ENCODE data around the gene ADCY2.

Gene ADCY2

DNA sequence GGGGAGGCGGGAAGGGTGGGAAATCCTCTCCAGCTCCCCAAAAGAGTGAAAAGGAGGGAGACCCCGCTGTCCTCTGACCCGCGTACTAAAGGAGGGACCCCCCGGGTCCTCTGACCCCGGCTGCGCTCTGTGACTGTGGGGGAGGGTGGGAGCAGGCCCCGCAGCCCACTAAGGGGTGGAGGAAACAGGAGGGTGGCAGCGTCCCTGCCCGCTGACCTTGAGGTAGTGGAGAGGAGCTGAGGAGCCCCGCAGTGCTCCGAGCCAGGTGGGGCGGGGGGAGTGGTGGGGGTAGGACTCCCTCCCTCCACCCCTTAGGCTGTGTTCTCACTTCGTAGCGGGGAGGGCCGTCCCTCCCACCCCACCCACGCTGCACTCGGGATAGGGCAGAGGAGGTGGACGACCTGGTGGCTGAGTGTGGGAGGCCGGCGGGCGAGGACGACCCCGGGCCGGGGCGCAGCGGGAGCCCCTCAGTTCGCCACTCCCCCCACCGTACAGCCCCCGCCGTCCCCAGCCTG is 449 bp upstream of the ADCY2 start:
- Histone ChIP-seq H3K4me3 (replicated peaks; ENCODE audit: insufficient read depth, low read length) (no peak overlapping the region), H3K27me3 (ENCODE audit: insufficient read depth, poor library complexity, severe bottlenecking) (peaks cover 35% of the 10 kb centered on the region), H3K27ac (replicated peaks) (no peak overlapping the region)
- TF ChIP-seq, protein P1, sequence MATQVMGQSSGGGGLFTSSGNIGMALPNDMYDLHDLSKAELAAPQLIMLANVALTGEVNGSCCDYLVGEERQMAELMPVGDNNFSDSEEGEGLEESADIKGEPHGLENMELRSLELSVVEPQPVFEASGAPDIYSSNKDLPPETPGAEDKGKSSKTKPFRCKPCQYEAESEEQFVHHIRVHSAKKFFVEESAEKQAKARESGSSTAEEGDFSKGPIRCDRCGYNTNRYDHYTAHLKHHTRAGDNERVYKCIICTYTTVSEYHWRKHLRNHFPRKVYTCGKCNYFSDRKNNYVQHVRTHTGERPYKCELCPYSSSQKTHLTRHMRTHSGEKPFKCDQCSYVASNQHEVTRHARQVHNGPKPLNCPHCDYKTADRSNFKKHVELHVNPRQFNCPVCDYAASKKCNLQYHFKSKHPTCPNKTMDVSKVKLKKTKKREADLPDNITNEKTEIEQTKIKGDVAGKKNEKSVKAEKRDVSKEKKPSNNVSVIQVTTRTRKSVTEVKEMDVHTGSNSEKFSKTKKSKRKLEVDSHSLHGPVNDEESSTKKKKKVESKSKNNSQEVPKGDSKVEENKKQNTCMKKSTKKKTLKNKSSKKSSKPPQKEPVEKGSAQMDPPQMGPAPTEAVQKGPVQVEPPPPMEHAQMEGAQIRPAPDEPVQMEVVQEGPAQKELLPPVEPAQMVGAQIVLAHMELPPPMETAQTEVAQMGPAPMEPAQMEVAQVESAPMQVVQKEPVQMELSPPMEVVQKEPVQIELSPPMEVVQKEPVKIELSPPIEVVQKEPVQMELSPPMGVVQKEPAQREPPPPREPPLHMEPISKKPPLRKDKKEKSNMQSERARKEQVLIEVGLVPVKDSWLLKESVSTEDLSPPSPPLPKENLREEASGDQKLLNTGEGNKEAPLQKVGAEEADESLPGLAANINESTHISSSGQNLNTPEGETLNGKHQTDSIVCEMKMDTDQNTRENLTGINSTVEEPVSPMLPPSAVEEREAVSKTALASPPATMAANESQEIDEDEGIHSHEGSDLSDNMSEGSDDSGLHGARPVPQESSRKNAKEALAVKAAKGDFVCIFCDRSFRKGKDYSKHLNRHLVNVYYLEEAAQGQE (IDR thresholded peaks at IDR 0.05; ENCODE audit: insufficient replicate concordance, low read depth): no peak
- TF ChIP-seq, protein P2, sequence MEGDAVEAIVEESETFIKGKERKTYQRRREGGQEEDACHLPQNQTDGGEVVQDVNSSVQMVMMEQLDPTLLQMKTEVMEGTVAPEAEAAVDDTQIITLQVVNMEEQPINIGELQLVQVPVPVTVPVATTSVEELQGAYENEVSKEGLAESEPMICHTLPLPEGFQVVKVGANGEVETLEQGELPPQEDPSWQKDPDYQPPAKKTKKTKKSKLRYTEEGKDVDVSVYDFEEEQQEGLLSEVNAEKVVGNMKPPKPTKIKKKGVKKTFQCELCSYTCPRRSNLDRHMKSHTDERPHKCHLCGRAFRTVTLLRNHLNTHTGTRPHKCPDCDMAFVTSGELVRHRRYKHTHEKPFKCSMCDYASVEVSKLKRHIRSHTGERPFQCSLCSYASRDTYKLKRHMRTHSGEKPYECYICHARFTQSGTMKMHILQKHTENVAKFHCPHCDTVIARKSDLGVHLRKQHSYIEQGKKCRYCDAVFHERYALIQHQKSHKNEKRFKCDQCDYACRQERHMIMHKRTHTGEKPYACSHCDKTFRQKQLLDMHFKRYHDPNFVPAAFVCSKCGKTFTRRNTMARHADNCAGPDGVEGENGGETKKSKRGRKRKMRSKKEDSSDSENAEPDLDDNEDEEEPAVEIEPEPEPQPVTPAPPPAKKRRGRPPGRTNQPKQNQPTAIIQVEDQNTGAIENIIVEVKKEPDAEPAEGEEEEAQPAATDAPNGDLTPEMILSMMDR (IDR thresholded peaks at IDR 0.05; ENCODE audit: insufficient read depth, low read length): no peak
- TF ChIP-seq GABPA (IDR thresholded peaks at IDR 0.05; ENCODE audit: low read depth): no peak
- no peak for TF ChIP-seq POLR2AphosphoS5 (IDR thresholded peaks at IDR 0.05; ENCODE audit: low read depth)
- TF ChIP-seq SPI1 (IDR thresholded peaks at IDR 0.05; ENCODE audit: borderline replicate concordance, low read depth): no peak
- no peak for DNase-seq (ENCODE audit: low read depth in 1 of 2, low spot score in 1 of 2)

DNA sequence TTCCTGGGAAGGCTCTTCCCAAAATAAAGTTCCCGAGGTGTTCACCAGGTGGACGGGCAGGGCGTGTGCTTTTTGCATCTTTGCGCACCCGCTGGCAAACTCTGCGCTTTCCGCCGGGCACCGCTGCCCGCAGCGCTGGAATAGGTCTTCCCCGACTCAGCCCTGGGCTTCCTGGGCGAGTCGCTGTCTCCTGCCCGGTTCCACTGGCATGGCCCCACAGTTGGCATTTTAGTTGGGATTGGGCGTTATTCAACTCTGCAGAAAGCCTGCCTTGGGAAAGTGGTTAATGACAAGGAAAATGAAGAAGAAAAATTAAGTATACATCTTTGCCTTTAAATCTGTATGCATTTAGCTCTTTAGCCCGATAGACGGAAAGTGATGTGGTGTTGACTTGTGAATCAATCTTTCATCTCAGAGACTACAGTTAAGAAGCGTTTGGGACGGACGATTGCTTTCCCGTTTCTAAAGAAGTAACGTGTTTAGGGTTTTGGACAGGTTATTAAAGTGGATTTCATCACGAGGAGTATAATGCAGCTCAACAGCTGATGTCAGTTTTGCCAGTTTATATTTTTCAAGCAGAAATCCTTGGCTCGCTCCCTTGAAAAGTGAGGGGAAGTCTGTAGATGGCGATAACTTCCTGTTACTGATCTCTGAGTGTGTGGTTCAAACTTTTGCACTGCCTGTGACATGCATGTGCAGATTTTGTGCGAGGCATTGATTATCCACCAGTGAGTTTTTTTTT is 946 bp downstream of the ADCY2 start:
- TF ChIP-seq POLR2AphosphoS5 (IDR thresholded peaks at IDR 0.05; ENCODE audit: low read depth) (no peak), SPI1 (IDR thresholded peaks at IDR 0.05; ENCODE audit: borderline replicate concordance, low read depth) (peak; percentile 9; the same call in 1 of the 2 replicates)
- DNase-seq (ENCODE audit: low read depth in 1 of 2, low spot score in 1 of 2): peak in 1 of 2 experiments; percentile 7
- Histone ChIP-seq H3K4me3 (replicated peaks; ENCODE audit: insufficient read depth, low read length) (no peak overlapping the region), H3K27me3 (ENCODE audit: insufficient read depth, poor library complexity, severe bottlenecking) (peaks cover 35% of the 10 kb centered on the region), H3K27ac (replicated peaks) (no peak overlapping the region)

GRCh38 chr5:7397937-7398336 is 2.0 kb downstream of the ADCY2 start:
- TF ChIP-seq SPI1 (IDR thresholded peaks at IDR 0.05; ENCODE audit: borderline replicate concordance, low read depth) (no peak), POLR2AphosphoS5 (IDR thresholded peaks at IDR 0.05; ENCODE audit: low read depth) (no peak), GABPA (IDR thresholded peaks at IDR 0.05; ENCODE audit: low read depth) (no peak)
- TF ChIP-seq, protein P2 (IDR thresholded peaks at IDR 0.05; ENCODE audit: insufficient read depth, low read length): no peak
- TF ChIP-seq, protein P1 (IDR thresholded peaks at IDR 0.05; ENCODE audit: insufficient replicate concordance, low read depth): no peak
- Histone ChIP-seq H3K27ac (replicated peaks) (no peak overlapping the region), H3K27me3 (ENCODE audit: insufficient read depth, poor library complexity, severe bottlenecking) (peaks cover 35% of the 10 kb centered on the region), H3K4me3 (replicated peaks; ENCODE audit: insufficient read depth, low read length) (no peak overlapping the region)
- no peak for DNase-seq (ENCODE audit: low read depth in 1 of 2, low spot score in 1 of 2)

- H3K27ac ChIP-seq (replicated peaks): no peak overlapping the region
- H3K4me3 ChIP-seq (replicated peaks; ENCODE audit: insufficient read depth, low read length): no peak overlapping the region
- TF ChIP-seq, protein P1 (IDR thresholded peaks at IDR 0.05; ENCODE audit: insufficient replicate concordance, low read depth): no peak
- TF ChIP-seq GABPA (IDR thresholded peaks at IDR 0.05; ENCODE audit: low read depth) (no peak), POLR2AphosphoS5 (IDR thresholded peaks at IDR 0.05; ENCODE audit: low read depth) (no peak), SPI1 (IDR thresholded peaks at IDR 0.05; ENCODE audit: borderline replicate concordance, low read depth) (no peak)
- TF ChIP-seq, protein P2 (IDR thresholded peaks at IDR 0.05; ENCODE audit: insufficient read depth, low read length): no peak
- peaks cover 35% of the 10 kb centered on the region for H3K27me3 ChIP-seq (ENCODE audit: insufficient read depth, poor library complexity, severe bottlenecking)
- DNase-seq (ENCODE audit: low read depth in 1 of 2, low spot score in 1 of 2): no peak
Observed at GRCh38 chr5:7398596-7399280, 2.8 kb downstream of the ADCY2 start.

All from HL-60 (cell line).